ENCODE measurements around the gene DHCR7.

The DHCR7 gene

GRCh38 chr11:71410363-71410966 lies 37.7 kb downstream of the DHCR7 start:
- DNase-seq (ENCODE audit: low read depth, low spot score): no peak
- no peaks in the 10 kb centered on the region for H3K9me3 ChIP-seq (ENCODE audit: insufficient read depth, low read length)
- H3K36me3 ChIP-seq (ENCODE audit: insufficient read depth, insufficient read length, low read length): no peaks in the 10 kb centered on the region
- no peaks in the 10 kb centered on the region for H3K27me3 ChIP-seq (ENCODE audit: insufficient read depth, insufficient read length)
- H3K4me3 ChIP-seq (ENCODE audit: insufficient read length, low read depth): no peak overlapping the region
- no peak for TF ChIP-seq SUZ12 (IDR thresholded peaks at IDR 0.05; ENCODE audit: extremely low read depth, insufficient read depth, insufficient read length)
- TF ChIP-seq YY1 (IDR thresholded peaks at IDR 0.05; ENCODE audit: insufficient read depth, insufficient read length): no peak
- no peak for TF ChIP-seq ZNF274 (IDR thresholded peaks at IDR 0.05; ENCODE audit: low read depth, low read length)
- no peaks in the 10 kb centered on the region for H3K4me1 ChIP-seq (ENCODE audit: insufficient read depth, insufficient read length)
- no peak overlapping the region for H3K9ac ChIP-seq (ENCODE audit: insufficient read length, low read depth)

- Histone ChIP-seq H3K36me3 (ENCODE audit: insufficient read depth, insufficient read length, low read length) (no peaks in the 10 kb centered on the region), H3K4me1 (ENCODE audit: insufficient read depth, insufficient read length) (no peaks in the 10 kb centered on the region), H3K27me3 (ENCODE audit: insufficient read depth, insufficient read length) (peaks cover 10% of the 10 kb centered on the region), H3K9ac (ENCODE audit: insufficient read length, low read depth) (no peak overlapping the region), H3K4me3 (ENCODE audit: insufficient read length, low read depth) (no peak overlapping the region), H3K9me3 (ENCODE audit: insufficient read depth, low read length) (no peaks in the 10 kb centered on the region)
- TF ChIP-seq ZNF274 (IDR thresholded peaks at IDR 0.05; ENCODE audit: low read depth, low read length) (no peak), SUZ12 (IDR thresholded peaks at IDR 0.05; ENCODE audit: extremely low read depth, insufficient read depth, insufficient read length) (no peak), YY1 (IDR thresholded peaks at IDR 0.05; ENCODE audit: insufficient read depth, insufficient read length) (no peak)
- DNase-seq (ENCODE audit: low read depth, low spot score): no peak
These were observed 39.4 kb downstream of the DHCR7 start for GRCh38 chr11:71408826-71409225.

- no peak for DNase-seq (ENCODE audit: low read depth, low spot score)
- no peaks in the 10 kb centered on the region for H3K4me1 ChIP-seq (ENCODE audit: insufficient read depth, insufficient read length)
- H3K9ac ChIP-seq (ENCODE audit: insufficient read length, low read depth): no peak overlapping the region
- H3K9me3 ChIP-seq (ENCODE audit: insufficient read depth, low read length): no peaks in the 10 kb centered on the region
- no peak overlapping the region for H3K4me3 ChIP-seq (ENCODE audit: insufficient read length, low read depth)
- peaks cover 21% of the 10 kb centered on the region for H3K27me3 ChIP-seq (ENCODE audit: insufficient read depth, insufficient read length)
- no peak for TF ChIP-seq SUZ12 (IDR thresholded peaks at IDR 0.05; ENCODE audit: extremely low read depth, insufficient read depth, insufficient read length)
- TF ChIP-seq ZNF274 (IDR thresholded peaks at IDR 0.05; ENCODE audit: low read depth, low read length): no peak
- no peak for TF ChIP-seq YY1 (IDR thresholded peaks at IDR 0.05; ENCODE audit: insufficient read depth, insufficient read length)
- H3K36me3 ChIP-seq (ENCODE audit: insufficient read depth, insufficient read length, low read length): no peaks in the 10 kb centered on the region
These were observed 40.8 kb downstream of the DHCR7 start for GRCh38 chr11:71407356-71407755.

- Histone ChIP-seq H3K4me1 (ENCODE audit: insufficient read depth, insufficient read length) (no peaks in the 10 kb centered on the region), H3K4me3 (ENCODE audit: insufficient read length, low read depth) (no peak overlapping the region), H3K9ac (ENCODE audit: insufficient read length, low read depth) (no peak overlapping the region), H3K36me3 (ENCODE audit: insufficient read depth, insufficient read length, low read length) (no peaks in the 10 kb centered on the region), H3K27me3 (ENCODE audit: insufficient read depth, insufficient read length) (peaks cover 21% of the 10 kb centered on the region), H3K9me3 (ENCODE audit: insufficient read depth, low read length) (no peaks in the 10 kb centered on the region)
- TF ChIP-seq SUZ12 (IDR thresholded peaks at IDR 0.05; ENCODE audit: extremely low read depth, insufficient read depth, insufficient read length) (no peak), ZNF274 (IDR thresholded peaks at IDR 0.05; ENCODE audit: low read depth, low read length) (no peak), YY1 (IDR thresholded peaks at IDR 0.05; ENCODE audit: insufficient read depth, insufficient read length) (no peak)
- no peak for DNase-seq (ENCODE audit: low read depth, low spot score)
These were observed 41.5 kb downstream of the DHCR7 start for GRCh38 chr11:71406681-71407080.

GRCh38 chr11:71404209-71404608 lies 44.0 kb downstream of the DHCR7 start:
- Histone ChIP-seq H3K4me1 (ENCODE audit: insufficient read depth, insufficient read length) (no peaks in the 10 kb centered on the region), H3K9ac (ENCODE audit: insufficient read length, low read depth) (no peak overlapping the region), H3K4me3 (ENCODE audit: insufficient read length, low read depth) (no peak overlapping the region), H3K9me3 (ENCODE audit: insufficient read depth, low read length) (no peaks in the 10 kb centered on the region), H3K36me3 (ENCODE audit: insufficient read depth, insufficient read length, low read length) (no peaks in the 10 kb centered on the region), H3K27me3 (ENCODE audit: insufficient read depth, insufficient read length) (peaks cover 21% of the 10 kb centered on the region)
- no peak for TF ChIP-seq SUZ12 (IDR thresholded peaks at IDR 0.05; ENCODE audit: extremely low read depth, insufficient read depth, insufficient read length)
- TF ChIP-seq ZNF274 (IDR thresholded peaks at IDR 0.05; ENCODE audit: low read depth, low read length): no peak
- no peak for TF ChIP-seq YY1 (IDR thresholded peaks at IDR 0.05; ENCODE audit: insufficient read depth, insufficient read length)
- DNase-seq (ENCODE audit: low read depth, low spot score): no peak

- no peak for DNase-seq (ENCODE audit: low read depth, low spot score)
- H3K27me3 ChIP-seq (ENCODE audit: insufficient read depth, insufficient read length): peaks cover 21% of the 10 kb centered on the region
- H3K4me1 ChIP-seq (ENCODE audit: insufficient read depth, insufficient read length): no peaks in the 10 kb centered on the region
- no peak for TF ChIP-seq SUZ12 (IDR thresholded peaks at IDR 0.05; ENCODE audit: extremely low read depth, insufficient read depth, insufficient read length)
- TF ChIP-seq YY1 (IDR thresholded peaks at IDR 0.05; ENCODE audit: insufficient read depth, insufficient read length): no peak
- no peak for TF ChIP-seq ZNF274 (IDR thresholded peaks at IDR 0.05; ENCODE audit: low read depth, low read length)
- H3K9me3 ChIP-seq (ENCODE audit: insufficient read depth, low read length): no peaks in the 10 kb centered on the region
- H3K9ac ChIP-seq (ENCODE audit: insufficient read length, low read depth): no peak overlapping the region
- no peaks in the 10 kb centered on the region for H3K36me3 ChIP-seq (ENCODE audit: insufficient read depth, insufficient read length, low read length)
- no peak overlapping the region for H3K4me3 ChIP-seq (ENCODE audit: insufficient read length, low read depth)
These were observed 45.3 kb downstream of the DHCR7 start for GRCh38 chr11:71402878-71403277.

GRCh38 chr11:71400216-71400615 lies 48.0 kb downstream of the DHCR7 start:
- Histone ChIP-seq H3K4me1 (ENCODE audit: insufficient read depth, insufficient read length) (no peaks in the 10 kb centered on the region), H3K36me3 (ENCODE audit: insufficient read depth, insufficient read length, low read length) (no peaks in the 10 kb centered on the region), H3K9ac (ENCODE audit: insufficient read length, low read depth) (no peak overlapping the region), H3K4me3 (ENCODE audit: insufficient read length, low read depth) (no peak overlapping the region), H3K9me3 (ENCODE audit: insufficient read depth, low read length) (no peaks in the 10 kb centered on the region), H3K27me3 (ENCODE audit: insufficient read depth, insufficient read length) (peaks cover 21% of the 10 kb centered on the region)
- TF ChIP-seq YY1 (IDR thresholded peaks at IDR 0.05; ENCODE audit: insufficient read depth, insufficient read length): no peak
- no peak for TF ChIP-seq SUZ12 (IDR thresholded peaks at IDR 0.05; ENCODE audit: extremely low read depth, insufficient read depth, insufficient read length)
- no peak for TF ChIP-seq ZNF274 (IDR thresholded peaks at IDR 0.05; ENCODE audit: low read depth, low read length)
- DNase-seq (ENCODE audit: low read depth, low spot score): no peak
